ENCODE measurements around the gene PDE4B.

Gene PDE4B

GRCh38 chr1:65948609-65949229 is 156.0 kb downstream of the PDE4B start:
- DNase-seq (ENCODE audit: low spot score) = no peak
- TF ChIP-seq CTCF (IDR thresholded peaks at IDR 0.05; ENCODE audit: extremely low read depth, missing control alignments) = no peak

DNA sequence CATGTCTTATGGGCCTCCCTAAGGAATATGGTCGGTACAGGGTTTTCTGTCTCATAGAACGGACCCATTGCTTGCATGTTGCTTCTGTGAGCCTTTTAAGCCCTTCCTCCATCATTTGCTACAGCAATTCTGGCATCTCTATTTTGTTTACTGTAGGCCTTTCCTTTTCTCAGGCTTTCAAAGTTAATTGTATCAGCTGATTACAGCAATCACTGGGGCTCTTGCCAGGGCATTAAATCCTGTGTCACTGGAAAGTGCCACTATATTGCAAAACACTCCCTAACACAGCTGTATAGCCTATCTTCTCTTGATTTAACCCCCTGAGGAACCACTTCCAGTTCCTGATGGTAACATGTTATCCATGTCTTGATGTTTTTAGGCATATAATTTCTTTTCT is 156.5 kb downstream of the PDE4B start:
- no peak for TF ChIP-seq CTCF (IDR thresholded peaks at IDR 0.05; ENCODE audit: extremely low read depth, missing control alignments)
- no peak for DNase-seq (ENCODE audit: low spot score)

GRCh38 chr1:65949933-65950332 is 157.2 kb downstream of the PDE4B start:
- TF ChIP-seq CTCF (IDR thresholded peaks at IDR 0.05; ENCODE audit: extremely low read depth, missing control alignments) = no peak
- DNase-seq (ENCODE audit: low spot score) = no peak

DNA sequence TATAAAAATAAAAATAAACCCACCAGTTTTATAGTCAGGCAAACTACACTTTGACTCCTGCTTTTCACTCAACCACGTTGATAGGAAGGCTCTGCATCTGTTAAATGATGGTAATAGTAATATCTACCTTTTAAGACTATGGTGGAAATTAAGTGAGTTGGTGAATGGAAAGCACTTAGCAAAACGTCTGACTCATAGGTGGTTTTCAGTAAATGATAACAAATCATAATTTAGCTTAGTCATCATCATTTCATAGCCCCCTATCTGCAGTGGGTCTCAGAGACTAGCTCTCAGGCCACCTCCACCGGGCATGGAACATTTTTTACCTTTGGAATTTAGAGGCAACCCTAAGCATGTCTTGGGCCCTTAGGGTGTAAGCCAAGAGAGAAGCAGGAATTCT is 160.0 kb downstream of the PDE4B start:
- no peak for DNase-seq (ENCODE audit: low spot score)
- no peak for TF ChIP-seq CTCF (IDR thresholded peaks at IDR 0.05; ENCODE audit: extremely low read depth, missing control alignments)

DNA sequence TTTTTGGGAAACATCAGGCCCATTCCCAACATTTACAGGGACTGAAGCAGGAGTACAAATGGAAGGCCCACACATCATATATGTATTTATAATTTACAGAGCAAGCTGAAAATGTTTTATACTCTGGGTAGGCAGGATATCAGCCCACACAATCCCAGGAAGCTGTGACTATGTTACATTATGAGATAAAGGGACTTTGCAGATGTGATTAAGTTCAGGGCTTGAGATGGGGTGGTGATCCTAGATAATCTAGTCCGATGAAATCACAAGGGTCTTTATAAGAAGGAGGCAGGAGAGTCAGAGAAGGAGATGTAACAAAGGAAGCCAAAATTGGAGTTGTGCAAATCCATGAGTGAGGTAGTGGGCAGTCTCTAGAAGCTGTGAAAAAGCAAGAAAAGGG is 160.5 kb downstream of the PDE4B start:
- TF ChIP-seq CTCF (IDR thresholded peaks at IDR 0.05; ENCODE audit: extremely low read depth, missing control alignments) = no peak
- no peak for DNase-seq (ENCODE audit: low spot score)

DNA sequence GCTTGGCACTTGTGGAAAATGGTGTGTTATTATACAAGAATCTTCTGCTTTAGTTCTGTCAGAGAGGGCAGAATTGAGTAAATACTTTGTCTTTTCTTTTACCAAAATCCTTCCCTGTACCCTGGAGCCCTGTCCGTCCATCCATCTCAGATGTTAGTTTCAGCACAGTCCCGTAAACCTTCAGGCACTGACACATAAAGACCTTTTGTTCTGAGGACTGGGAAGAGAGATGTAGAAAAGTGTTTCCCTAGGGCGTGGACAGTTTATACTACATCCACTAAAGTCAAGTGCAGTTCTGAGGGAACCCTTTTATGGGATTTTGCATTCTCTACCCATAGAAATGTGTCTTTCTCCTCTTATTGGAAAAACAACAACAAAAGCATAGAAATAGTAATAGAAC is 162.4 kb downstream of the PDE4B start:
- no peak for TF ChIP-seq CTCF (IDR thresholded peaks at IDR 0.05; ENCODE audit: extremely low read depth, missing control alignments)

DNA sequence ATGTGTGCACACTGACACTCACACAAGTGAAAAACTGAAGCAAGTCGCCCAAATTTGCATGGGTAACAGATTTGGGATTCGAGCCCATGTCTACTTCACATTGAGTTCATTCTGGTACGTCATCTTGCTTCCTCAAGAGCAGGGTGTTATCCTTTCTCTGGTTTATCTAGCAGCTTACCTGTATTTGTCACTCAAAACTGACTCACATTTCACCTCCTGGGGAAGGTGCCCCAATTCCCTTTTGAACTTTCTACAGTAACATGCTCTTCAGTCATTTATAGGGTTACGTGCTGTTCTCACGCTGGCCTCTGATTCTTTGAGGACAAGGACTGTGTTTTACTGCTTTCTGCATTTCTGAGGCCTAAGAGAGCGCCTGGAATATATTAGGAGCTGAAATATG is 162.8 kb downstream of the PDE4B start:
- no peak for DNase-seq (ENCODE audit: low spot score)
- no peak for TF ChIP-seq CTCF (IDR thresholded peaks at IDR 0.05; ENCODE audit: extremely low read depth, missing control alignments)

More for the DNA sequence above, 162.4 kb downstream of the PDE4B start:
- DNase-seq (ENCODE audit: low spot score) = no peak

Measured in GM20000 (cell line).